Measurements from ENCODE around the gene TMEM60.
"Not testable (repeated sequence)": the region's sequence is repeated elsewhere in the genome, so short reads cannot be mapped to it uniquely, and the experiment has no call there.

TMEM60 gene

GRCh38 chr7:77798394-77799077, at the start of gene TMEM60, which contains the start of gene PHTF2:
Gene TMEM60 (minus strand): TSS chr7:77798434. CDS start chr7:77794373, 4,061 bp downstream.
Gene PHTF2 (plus strand): TSS chr7:77798773.
- H3K4me1 ChIP-seq (ENCODE audit: insufficient read depth, low read length) = peaks cover 26% of the 10 kb centered on the region
- H3K9me3 ChIP-seq (ENCODE audit: low read length) = no peaks in the 10 kb centered on the region
- peaks cover 5% of the 10 kb centered on the region for H3K36me3 ChIP-seq (ENCODE audit: insufficient read depth, low read length)
- H3K9ac ChIP-seq (ENCODE audit: low read length) = peak within 1 kb of the TSS; percentile 82
- peak within 1 kb of the TSS; percentile 94 to 98 for H3K4me3 ChIP-seq (ENCODE audit: low read depth in 1 of 2, low read length in 2 of 2)
- no peaks in the 10 kb centered on the region for H3K27me3 ChIP-seq (ENCODE audit: control insufficient read depth in 1 of 2, insufficient read depth in 2 of 2, low read length in 2 of 2)
- peak within 1 kb of the TSS; percentile 85 for H3K27ac ChIP-seq (ENCODE audit: low read depth, low read length)

GRCh38 chr7:77846317-77847092, 48.3 kb upstream of the TMEM60 start:
- no peak overlapping the region for H3K27ac ChIP-seq (ENCODE audit: low read depth, low read length)
- H3K4me1 ChIP-seq (ENCODE audit: insufficient read depth, low read length) = no peaks in the 10 kb centered on the region
- no peaks in the 10 kb centered on the region for H3K9me3 ChIP-seq (ENCODE audit: low read length)
- no peaks in the 10 kb centered on the region for H3K36me3 ChIP-seq (ENCODE audit: insufficient read depth, low read length)
- no peak overlapping the region for H3K9ac ChIP-seq (ENCODE audit: low read length)
- no peaks in the 10 kb centered on the region for H3K27me3 ChIP-seq (ENCODE audit: control insufficient read depth in 1 of 2, insufficient read depth in 2 of 2, low read length in 2 of 2)
- H3K4me3 ChIP-seq (ENCODE audit: low read depth in 1 of 2, low read length in 2 of 2) = no peak overlapping the region

- Histone ChIP-seq H3K4me1 (ENCODE audit: insufficient read depth, low read length) (no peaks in the 10 kb centered on the region), H3K27ac (ENCODE audit: low read depth, low read length) (no peak overlapping the region), H3K9ac (ENCODE audit: low read length) (no peak overlapping the region), H3K27me3 (ENCODE audit: control insufficient read depth in 1 of 2, insufficient read depth in 2 of 2, low read length in 2 of 2) (no peaks in the 10 kb centered on the region), H3K36me3 (ENCODE audit: insufficient read depth, low read length) (no peaks in the 10 kb centered on the region), H3K9me3 (ENCODE audit: low read length) (no peaks in the 10 kb centered on the region), H3K4me3 (ENCODE audit: low read depth in 1 of 2, low read length in 2 of 2) (no peak overlapping the region)
These were observed 45.0 kb upstream of the TMEM60 start for GRCh38 chr7:77843194-77843593.

GRCh38 chr7:77839919-77840318, 41.7 kb upstream of the TMEM60 start:
- Histone ChIP-seq H3K4me3 (ENCODE audit: low read depth in 1 of 2, low read length in 2 of 2) (no peak overlapping the region), H3K27me3 (ENCODE audit: control insufficient read depth in 1 of 2, insufficient read depth in 2 of 2, low read length in 2 of 2) (no peaks in the 10 kb centered on the region), H3K4me1 (ENCODE audit: insufficient read depth, low read length) (no peaks in the 10 kb centered on the region), H3K36me3 (ENCODE audit: insufficient read depth, low read length) (no peaks in the 10 kb centered on the region), H3K9me3 (ENCODE audit: low read length) (no peaks in the 10 kb centered on the region), H3K9ac (ENCODE audit: low read length) (no peak overlapping the region), H3K27ac (ENCODE audit: low read depth, low read length) (no peak overlapping the region)

- Histone ChIP-seq H3K9ac (ENCODE audit: low read length) (no peak overlapping the region), H3K36me3 (ENCODE audit: insufficient read depth, low read length) (no peaks in the 10 kb centered on the region), H3K27ac (ENCODE audit: low read depth, low read length) (no peak overlapping the region), H3K4me1 (ENCODE audit: insufficient read depth, low read length) (no peaks in the 10 kb centered on the region), H3K9me3 (ENCODE audit: low read length) (no peaks in the 10 kb centered on the region), H3K27me3 (ENCODE audit: control insufficient read depth in 1 of 2, insufficient read depth in 2 of 2, low read length in 2 of 2) (no peaks in the 10 kb centered on the region), H3K4me3 (ENCODE audit: low read depth in 1 of 2, low read length in 2 of 2) (no peak overlapping the region)
These were observed 40.8 kb upstream of the TMEM60 start for GRCh38 chr7:77838929-77839491.

- Histone ChIP-seq H3K4me3 (ENCODE audit: low read depth in 1 of 2, low read length in 2 of 2) (no peak overlapping the region), H3K36me3 (ENCODE audit: insufficient read depth, low read length) (no peaks in the 10 kb centered on the region), H3K27me3 (ENCODE audit: control insufficient read depth in 1 of 2, insufficient read depth in 2 of 2, low read length in 2 of 2) (no peaks in the 10 kb centered on the region), H3K9me3 (ENCODE audit: low read length) (no peaks in the 10 kb centered on the region), H3K9ac (ENCODE audit: low read length) (no peak overlapping the region), H3K27ac (ENCODE audit: low read depth, low read length) (no peak overlapping the region), H3K4me1 (ENCODE audit: insufficient read depth, low read length) (no peaks in the 10 kb centered on the region)
These were observed 39.7 kb upstream of the TMEM60 start for GRCh38 chr7:77837966-77838365.

GRCh38 chr7:77837275-77837674, 39.0 kb upstream of the TMEM60 start:
- Histone ChIP-seq H3K27me3 (ENCODE audit: control insufficient read depth in 1 of 2, insufficient read depth in 2 of 2, low read length in 2 of 2) (no peaks in the 10 kb centered on the region), H3K27ac (ENCODE audit: low read depth, low read length) (no peak overlapping the region), H3K36me3 (ENCODE audit: insufficient read depth, low read length) (no peaks in the 10 kb centered on the region), H3K9ac (ENCODE audit: low read length) (no peak overlapping the region), H3K9me3 (ENCODE audit: low read length) (no peaks in the 10 kb centered on the region), H3K4me1 (ENCODE audit: insufficient read depth, low read length) (no peaks in the 10 kb centered on the region), H3K4me3 (ENCODE audit: low read depth in 1 of 2, low read length in 2 of 2) (no peak overlapping the region)

GRCh38 chr7:77836425-77836824, 38.2 kb upstream of the TMEM60 start:
- not testable (repeated sequence) for H3K27ac ChIP-seq (ENCODE audit: low read depth, low read length); H3K4me1 ChIP-seq (ENCODE audit: insufficient read depth, low read length); H3K4me3 ChIP-seq (ENCODE audit: low read depth in 1 of 2, low read length in 2 of 2); H3K9me3 ChIP-seq (ENCODE audit: low read length); H3K27me3 ChIP-seq (ENCODE audit: control insufficient read depth in 1 of 2, insufficient read depth in 2 of 2, low read length in 2 of 2); H3K36me3 ChIP-seq (ENCODE audit: insufficient read depth, low read length); H3K9ac ChIP-seq (ENCODE audit: low read length)

GRCh38 chr7:77833136-77833535, 34.9 kb upstream of the TMEM60 start:
- Histone ChIP-seq H3K9me3 (ENCODE audit: low read length) (no peaks in the 10 kb centered on the region), H3K36me3 (ENCODE audit: insufficient read depth, low read length) (no peaks in the 10 kb centered on the region), H3K4me1 (ENCODE audit: insufficient read depth, low read length) (no peaks in the 10 kb centered on the region), H3K27me3 (ENCODE audit: control insufficient read depth in 1 of 2, insufficient read depth in 2 of 2, low read length in 2 of 2) (no peaks in the 10 kb centered on the region), H3K27ac (ENCODE audit: low read depth, low read length) (no peak overlapping the region), H3K4me3 (ENCODE audit: low read depth in 1 of 2, low read length in 2 of 2) (no peak overlapping the region), H3K9ac (ENCODE audit: low read length) (no peak overlapping the region)

- Histone ChIP-seq H3K9ac (ENCODE audit: low read length) (no peak overlapping the region), H3K27ac (ENCODE audit: low read depth, low read length) (no peak overlapping the region), H3K9me3 (ENCODE audit: low read length) (no peaks in the 10 kb centered on the region), H3K4me1 (ENCODE audit: insufficient read depth, low read length) (no peaks in the 10 kb centered on the region), H3K36me3 (ENCODE audit: insufficient read depth, low read length) (no peaks in the 10 kb centered on the region), H3K27me3 (ENCODE audit: control insufficient read depth in 1 of 2, insufficient read depth in 2 of 2, low read length in 2 of 2) (no peaks in the 10 kb centered on the region), H3K4me3 (ENCODE audit: low read depth in 1 of 2, low read length in 2 of 2) (no peak overlapping the region)
These were observed 33.7 kb upstream of the TMEM60 start for GRCh38 chr7:77831953-77832352.

GRCh38 chr7:77831481-77831880, 33.2 kb upstream of the TMEM60 start:
- Histone ChIP-seq H3K27ac (ENCODE audit: low read depth, low read length) (no peak overlapping the region), H3K9ac (ENCODE audit: low read length) (no peak overlapping the region), H3K4me3 (ENCODE audit: low read depth in 1 of 2, low read length in 2 of 2) (no peak overlapping the region)

More at GRCh38 chr7:77831481-77831880, 33.2 kb upstream of the TMEM60 start:
- no peaks in the 10 kb centered on the region for H3K27me3 ChIP-seq (ENCODE audit: control insufficient read depth in 1 of 2, insufficient read depth in 2 of 2, low read length in 2 of 2)
- H3K4me1 ChIP-seq (ENCODE audit: insufficient read depth, low read length) = no peaks in the 10 kb centered on the region
- no peaks in the 10 kb centered on the region for H3K9me3 ChIP-seq (ENCODE audit: low read length)
- H3K36me3 ChIP-seq (ENCODE audit: insufficient read depth, low read length) = no peaks in the 10 kb centered on the region

All from muscle layer of colon (tissue), 2 donors.